ENCODE results near the gene SF3B5.
"Not testable (repeated sequence)": the region's sequence is repeated elsewhere in the genome, so short reads cannot be mapped to it uniquely, and the experiment has no call there.

The SF3B5 gene

GRCh38 chr6:144087789-144088426 lies 7.5 kb downstream of the SF3B5 start:
- in situ Hi-C loops (cut with HindIII; ENCODE audit: low sequenced_read_pairs) = no loop called here
- no peak for TF ChIP-seq CTCF (IDR thresholded peaks at IDR 0.05; ENCODE audit: low read depth, low read length)
- no peak overlapping the region for H3K4me3 ChIP-seq (ENCODE audit: low read depth, low read length)
- no peak for DNase-seq (ENCODE audit: low read depth, low spot score)

GRCh38 chr6:144086959-144087358 lies 8.4 kb downstream of the SF3B5 start:
- DNase-seq (ENCODE audit: low read depth, low spot score) = no peak
- H3K4me3 ChIP-seq (ENCODE audit: low read depth, low read length) = no peak overlapping the region
- TF ChIP-seq CTCF (IDR thresholded peaks at IDR 0.05; ENCODE audit: low read depth, low read length) = no peak
- in situ Hi-C loops (cut with HindIII; ENCODE audit: low sequenced_read_pairs) = no loop called here

- no peak for DNase-seq (ENCODE audit: low read depth, low spot score)
- no peak overlapping the region for H3K4me3 ChIP-seq (ENCODE audit: low read depth, low read length)
- in situ Hi-C loops (cut with HindIII; ENCODE audit: low sequenced_read_pairs) = no loop called here
- TF ChIP-seq CTCF (IDR thresholded peaks at IDR 0.05; ENCODE audit: low read depth, low read length) = no peak
Observed at GRCh38 chr6:144083172-144083571, 12.2 kb downstream of the SF3B5 start.

GRCh38 chr6:144082412-144082811 lies 13.0 kb downstream of the SF3B5 start:
- H3K4me3 ChIP-seq (ENCODE audit: low read depth, low read length); DNase-seq (ENCODE audit: low read depth, low spot score); in situ Hi-C loops (cut with HindIII; ENCODE audit: low sequenced_read_pairs): not testable (repeated sequence)

GRCh38 chr6:144077871-144078270 lies 17.5 kb downstream of the SF3B5 start:
- no peak for TF ChIP-seq CTCF (IDR thresholded peaks at IDR 0.05; ENCODE audit: low read depth, low read length)
- in situ Hi-C loops (cut with HindIII; ENCODE audit: low sequenced_read_pairs) = no loop called here
- no peak overlapping the region for H3K4me3 ChIP-seq (ENCODE audit: low read depth, low read length)
- no peak for DNase-seq (ENCODE audit: low read depth, low spot score)

- no peak for DNase-seq (ENCODE audit: low read depth, low spot score)
- in situ Hi-C loops (cut with HindIII; ENCODE audit: low sequenced_read_pairs) = no loop called here
- TF ChIP-seq CTCF (IDR thresholded peaks at IDR 0.05; ENCODE audit: low read depth, low read length) = no peak
Observed at GRCh38 chr6:144075875-144076274, 19.5 kb downstream of the SF3B5 start.

GRCh38 chr6:144075187-144075586 lies 20.2 kb downstream of the SF3B5 start:
- H3K4me3 ChIP-seq (ENCODE audit: low read depth, low read length) = no peak overlapping the region
- DNase-seq (ENCODE audit: low read depth, low spot score) = no peak
- no peak for TF ChIP-seq CTCF (IDR thresholded peaks at IDR 0.05; ENCODE audit: low read depth, low read length)
- in situ Hi-C loops (cut with HindIII; ENCODE audit: low sequenced_read_pairs) = no loop called here

More at GRCh38 chr6:144075875-144076274, 19.5 kb downstream of the SF3B5 start:
- no peak overlapping the region for H3K4me3 ChIP-seq (ENCODE audit: low read depth, low read length)

Data from astrocyte of the spinal cord (primary cell).